ENCODE measurements around the gene ANLN. TPM values are rescaled to one million over a fixed set of nuclear protein-coding genes. Genes with fewer than 3 reads are reported as not detected.
A peak's percentile ranks its signal among the peaks of the same experiment; 100 is the strongest.

ANLN gene
- total and polyA plus RNA-seq, 9 of the 15 experiments (the other 6 are each of a cell fraction or from before 2014, with no cell fraction given) = 18.1 to 66.2 (median 38.7) TPM

DNA sequence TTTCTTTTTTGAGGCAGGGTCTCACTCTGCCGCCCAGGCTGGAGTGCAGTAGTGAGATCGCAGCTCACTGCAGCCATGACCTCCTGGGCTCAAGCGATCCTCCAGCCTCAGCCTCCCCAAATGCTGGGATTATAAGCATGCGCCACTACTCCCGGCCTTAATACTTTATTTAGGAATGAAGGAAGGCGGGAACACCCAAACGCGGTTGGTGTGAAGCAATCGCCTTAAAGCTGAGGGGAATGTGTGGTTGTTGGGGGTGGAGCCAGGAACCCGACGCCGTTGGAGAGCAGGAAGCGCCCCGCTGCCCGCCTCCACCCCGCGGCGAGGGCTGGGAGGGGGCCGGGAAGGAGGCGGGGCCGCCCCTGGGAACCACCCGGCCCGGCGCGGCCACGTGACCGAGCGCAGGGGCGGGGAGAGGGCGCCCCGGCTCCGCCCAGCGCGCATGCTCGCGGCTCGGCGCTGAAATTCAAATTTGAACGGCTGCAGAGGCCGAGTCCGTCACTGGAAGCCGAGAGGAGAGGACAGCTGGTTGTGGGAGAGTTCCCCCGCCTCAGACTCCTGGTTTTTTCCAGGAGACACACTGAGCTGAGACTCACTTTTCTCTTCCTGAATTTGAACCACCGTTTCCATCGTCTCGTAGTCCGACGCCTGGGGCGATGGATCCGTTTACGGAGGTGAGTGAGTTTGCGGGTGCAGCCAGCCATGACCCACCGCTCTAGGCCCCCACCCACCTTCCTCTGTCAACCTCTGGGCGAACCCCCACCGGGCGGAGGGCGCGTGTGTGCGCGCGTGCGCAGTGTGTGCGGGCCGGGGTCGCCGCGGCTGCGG, at the start of gene ANLN (continued):
- TF ChIP-seq, protein P1, sequence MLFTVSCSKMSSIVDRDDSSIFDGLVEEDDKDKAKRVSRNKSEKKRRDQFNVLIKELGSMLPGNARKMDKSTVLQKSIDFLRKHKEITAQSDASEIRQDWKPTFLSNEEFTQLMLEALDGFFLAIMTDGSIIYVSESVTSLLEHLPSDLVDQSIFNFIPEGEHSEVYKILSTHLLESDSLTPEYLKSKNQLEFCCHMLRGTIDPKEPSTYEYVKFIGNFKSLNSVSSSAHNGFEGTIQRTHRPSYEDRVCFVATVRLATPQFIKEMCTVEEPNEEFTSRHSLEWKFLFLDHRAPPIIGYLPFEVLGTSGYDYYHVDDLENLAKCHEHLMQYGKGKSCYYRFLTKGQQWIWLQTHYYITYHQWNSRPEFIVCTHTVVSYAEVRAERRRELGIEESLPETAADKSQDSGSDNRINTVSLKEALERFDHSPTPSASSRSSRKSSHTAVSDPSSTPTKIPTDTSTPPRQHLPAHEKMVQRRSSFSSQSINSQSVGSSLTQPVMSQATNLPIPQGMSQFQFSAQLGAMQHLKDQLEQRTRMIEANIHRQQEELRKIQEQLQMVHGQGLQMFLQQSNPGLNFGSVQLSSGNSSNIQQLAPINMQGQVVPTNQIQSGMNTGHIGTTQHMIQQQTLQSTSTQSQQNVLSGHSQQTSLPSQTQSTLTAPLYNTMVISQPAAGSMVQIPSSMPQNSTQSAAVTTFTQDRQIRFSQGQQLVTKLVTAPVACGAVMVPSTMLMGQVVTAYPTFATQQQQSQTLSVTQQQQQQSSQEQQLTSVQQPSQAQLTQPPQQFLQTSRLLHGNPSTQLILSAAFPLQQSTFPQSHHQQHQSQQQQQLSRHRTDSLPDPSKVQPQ (CRISPR knock-in tag; IDR thresholded peaks at IDR 0.05; ENCODE audit: borderline replicate concordance) = no peak
- TF ChIP-seq POLR2H (tag; IDR thresholded peaks at IDR 0.05; ENCODE audit: low read depth) (peak; percentile 95), KAT8 (IDR thresholded peaks at IDR 0.05; ENCODE audit: low read depth) (no peak), ZNF408 (CRISPR knock-in tag; IDR thresholded peaks at IDR 0.05; ENCODE audit: low read depth) (no peak), MECOM (CRISPR knock-in tag; IDR thresholded peaks at IDR 0.05) (no peak), NELFE (IDR thresholded peaks at IDR 0.05; ENCODE audit: insufficient read depth, insufficient read length) (no peak), DNMT1 (IDR thresholded peaks at IDR 0.05) (no peak), FOXA3 (CRISPR knock-in tag; conservative IDR thresholded peaks at IDR 0.05 in 1 of 2, IDR thresholded peaks at IDR 0.05 in 1 of 2) (no peak), ESRRB (CRISPR knock-in tag; IDR thresholded peaks at IDR 0.05; ENCODE audit: borderline replicate concordance) (no peak), YBX1 (IDR thresholded peaks at IDR 0.05) (no peak), ZNF224 (CRISPR knock-in tag; IDR thresholded peaks at IDR 0.05) (no peak), RBFOX2 (IDR thresholded peaks at IDR 0.05; ENCODE audit: low read depth, low read length) (peak; percentile 98), NCOR1 (IDR thresholded peaks at IDR 0.05) (no peak), RHOXF2B (CRISPR knock-in tag; conservative IDR thresholded peaks at IDR 0.05) (no peak), SAFB (IDR thresholded peaks at IDR 0.05; ENCODE audit: borderline replicate concordance, low read depth, low read length) (no peak), ZNF445 (CRISPR knock-in tag; IDR thresholded peaks at IDR 0.05; ENCODE audit: low read depth) (no peak), NRF1 (conservative IDR thresholded peaks at IDR 0.05 in 1 of 2, IDR thresholded peaks at IDR 0.05 in 1 of 2) (peak; percentile 96 to 97), TRIM28 (IDR thresholded peaks at IDR 0.05) (no peak; the same call in 1 of the 2 replicates), CBFA2T2 (conservative IDR thresholded peaks at IDR 0.05) (0 out of 2 replicates have a peak, but pooled peaks have one; percentile 15)
- TF ChIP-seq, protein P2, sequence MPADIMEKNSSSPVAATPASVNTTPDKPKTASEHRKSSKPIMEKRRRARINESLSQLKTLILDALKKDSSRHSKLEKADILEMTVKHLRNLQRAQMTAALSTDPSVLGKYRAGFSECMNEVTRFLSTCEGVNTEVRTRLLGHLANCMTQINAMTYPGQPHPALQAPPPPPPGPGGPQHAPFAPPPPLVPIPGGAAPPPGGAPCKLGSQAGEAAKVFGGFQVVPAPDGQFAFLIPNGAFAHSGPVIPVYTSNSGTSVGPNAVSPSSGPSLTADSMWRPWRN (IDR thresholded peaks at IDR 0.05; ENCODE audit: low read depth) = no peak
- TF ChIP-seq, protein P3, sequence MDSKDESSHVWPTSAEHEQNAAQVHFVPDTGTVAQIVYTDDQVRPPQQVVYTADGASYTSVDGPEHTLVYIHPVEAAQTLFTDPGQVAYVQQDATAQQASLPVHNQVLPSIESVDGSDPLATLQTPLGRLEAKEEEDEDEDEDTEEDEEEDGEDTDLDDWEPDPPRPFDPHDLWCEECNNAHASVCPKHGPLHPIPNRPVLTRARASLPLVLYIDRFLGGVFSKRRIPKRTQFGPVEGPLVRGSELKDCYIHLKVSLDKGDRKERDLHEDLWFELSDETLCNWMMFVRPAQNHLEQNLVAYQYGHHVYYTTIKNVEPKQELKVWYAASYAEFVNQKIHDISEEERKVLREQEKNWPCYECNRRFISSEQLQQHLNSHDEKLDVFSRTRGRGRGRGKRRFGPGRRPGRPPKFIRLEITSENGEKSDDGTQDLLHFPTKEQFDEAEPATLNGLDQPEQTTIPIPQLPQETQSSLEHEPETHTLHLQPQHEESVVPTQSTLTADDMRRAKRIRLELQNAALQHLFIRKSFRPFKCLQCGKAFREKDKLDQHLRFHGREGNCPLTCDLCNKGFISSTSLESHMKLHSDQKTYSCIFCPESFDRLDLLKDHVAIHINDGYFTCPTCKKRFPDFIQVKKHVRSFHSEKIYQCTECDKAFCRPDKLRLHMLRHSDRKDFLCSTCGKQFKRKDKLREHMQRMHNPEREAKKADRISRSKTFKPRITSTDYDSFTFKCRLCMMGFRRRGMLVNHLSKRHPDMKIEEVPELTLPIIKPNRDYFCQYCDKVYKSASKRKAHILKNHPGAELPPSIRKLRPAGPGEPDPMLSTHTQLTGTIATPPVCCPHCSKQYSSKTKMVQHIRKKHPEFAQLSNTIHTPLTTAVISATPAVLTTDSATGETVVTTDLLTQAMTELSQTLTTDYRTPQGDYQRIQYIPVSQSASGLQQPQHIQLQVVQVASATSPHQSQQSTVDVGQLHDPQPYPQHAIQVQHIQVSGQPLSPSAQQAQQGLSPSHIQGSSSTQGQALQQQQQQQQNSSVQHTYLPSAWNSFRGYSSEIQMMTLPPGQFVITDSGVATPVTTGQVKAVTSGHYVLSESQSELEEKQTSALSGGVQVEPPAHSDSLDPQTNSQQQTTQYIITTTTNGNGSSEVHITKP (IDR thresholded peaks at IDR 0.05; ENCODE audit: partially characterized antibody) = no peak
